ENCODE measurements around the gene MPO.

MPO gene

DNA sequence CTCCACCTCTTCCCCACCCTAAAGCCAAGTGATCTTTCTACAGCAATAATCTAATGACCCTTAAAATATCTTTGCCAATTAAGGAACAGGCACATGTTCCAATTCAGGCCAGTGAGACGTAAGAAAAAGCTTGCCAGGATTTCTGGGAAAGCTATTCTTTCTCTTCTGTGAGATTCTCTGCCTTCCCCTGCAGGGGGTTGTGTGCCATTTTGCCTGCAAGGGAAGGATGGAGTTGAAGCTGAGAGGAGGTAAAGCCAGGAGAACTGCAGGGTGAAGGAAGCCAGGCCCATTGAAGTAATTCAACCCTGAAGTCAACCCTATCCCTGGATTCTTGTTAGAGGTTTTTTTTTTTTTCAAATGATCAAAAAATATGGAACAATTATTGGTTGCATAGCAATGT is 51.4 kb downstream of the MPO start:
- DNase-seq, result no peak

DNA sequence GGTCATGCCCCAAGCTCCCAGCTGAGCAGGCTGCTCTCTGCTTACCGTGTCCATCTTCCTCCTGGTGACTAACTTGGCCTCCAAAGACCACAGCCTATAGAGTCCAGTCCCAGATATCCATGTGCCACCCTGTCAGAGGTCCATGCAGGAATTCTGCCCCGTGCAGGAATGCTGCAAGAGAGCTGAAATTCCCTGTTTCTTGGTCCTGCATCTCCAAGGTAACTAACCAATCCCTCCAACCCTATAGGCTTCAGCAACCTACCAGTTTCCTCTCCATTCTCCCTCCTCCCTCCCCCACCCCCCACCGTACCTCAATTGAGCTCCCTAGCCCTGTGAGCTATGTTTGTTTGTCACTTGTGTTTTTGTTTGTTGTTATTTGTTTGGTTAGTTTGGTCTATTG is 52.1 kb downstream of the MPO start:
- DNase-seq, result no peak

DNA sequence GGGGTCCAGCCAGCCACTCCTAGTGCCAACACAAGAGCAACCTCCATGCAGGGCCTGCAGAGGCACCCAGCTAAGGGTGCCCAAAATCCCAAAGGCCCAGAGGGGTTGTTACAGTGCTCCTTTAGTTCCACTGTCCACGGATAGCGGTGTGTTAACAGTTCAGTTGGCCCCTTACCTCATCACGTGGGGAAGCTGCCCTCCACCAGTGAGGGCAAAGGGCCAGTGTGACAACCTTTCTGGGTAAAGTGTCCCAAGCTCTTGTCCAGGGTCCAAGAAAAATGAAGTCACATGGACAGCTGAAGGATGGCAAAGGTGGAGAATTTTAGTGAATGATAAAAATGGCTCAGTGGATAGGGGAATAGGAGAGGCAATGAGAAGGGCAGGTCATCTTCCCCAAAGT is 53.0 kb downstream of the MPO start:
- no peak for DNase-seq

DNA sequence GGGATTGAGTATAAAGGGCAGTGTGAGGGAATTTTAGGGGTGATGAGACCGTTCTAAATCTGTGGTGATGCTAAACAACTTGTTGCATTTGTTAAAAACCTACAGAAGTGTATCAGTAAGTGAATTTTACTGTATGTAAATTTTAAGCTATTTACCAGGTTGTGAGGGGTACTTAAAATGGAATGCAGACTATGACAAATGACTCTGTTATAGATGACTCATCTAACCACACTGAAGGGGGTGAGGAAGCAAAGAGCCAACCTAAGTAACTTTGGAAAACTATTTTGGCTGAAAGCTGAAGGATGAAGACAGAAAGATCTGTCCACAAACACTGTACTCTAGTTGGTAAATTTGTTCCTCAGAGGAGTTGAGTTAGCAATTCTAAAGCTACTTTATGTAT is 56.4 kb downstream of the MPO start:
- DNase-seq, result peak in 1 of 2 donors; percentile 42
